Measurements from ENCODE around the gene GPR146.

DNA sequence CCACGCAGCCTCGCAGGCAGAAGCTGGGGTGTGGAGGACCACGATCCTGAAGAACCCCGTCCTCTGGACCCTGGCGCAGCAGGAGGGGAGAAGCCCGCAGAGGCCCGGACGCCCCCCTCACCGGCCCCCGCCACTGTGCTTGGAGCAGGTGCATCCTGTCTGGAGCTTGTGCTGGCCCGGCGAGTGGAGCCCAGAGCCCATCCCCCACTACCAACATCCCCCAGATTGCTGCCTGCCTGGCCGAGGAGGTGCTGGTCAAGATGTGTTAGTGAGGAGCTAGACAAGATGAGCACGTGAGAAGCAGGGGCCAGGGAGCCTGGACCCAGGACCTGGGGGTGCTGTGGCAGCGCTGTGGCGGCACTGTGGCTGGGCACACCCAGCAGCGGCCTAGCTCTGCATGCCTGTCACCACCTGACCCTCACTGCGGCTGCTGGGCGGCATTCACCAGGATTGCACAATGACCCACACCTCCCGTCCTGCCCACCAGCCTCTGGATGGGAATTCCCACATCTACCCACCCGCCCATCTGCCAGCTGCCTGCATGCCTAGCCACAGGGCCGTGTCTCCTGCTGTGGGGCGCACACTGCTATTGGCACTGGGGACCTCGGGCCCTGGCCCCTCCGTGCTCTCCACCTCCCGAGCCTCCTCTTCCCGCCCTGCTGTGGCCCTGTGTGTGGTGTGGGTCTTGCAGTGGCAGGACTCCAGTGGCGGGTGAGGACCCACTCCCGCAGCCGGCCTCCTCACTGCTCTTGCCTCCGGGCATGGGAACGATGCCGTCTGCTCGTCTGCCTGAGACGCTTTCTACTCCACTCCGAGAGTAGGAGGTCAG is 11.8 kb downstream of the GPR146 start:
- TF ChIP-seq EZH2 (IDR thresholded peaks at IDR 0.05) (no peak), POLR2AphosphoS5 (IDR thresholded peaks at IDR 0.05; ENCODE audit: borderline replicate concordance, low read depth, low read length) (no peak), FOXP2 (optimal IDR thresholded peaks at IDR 0.05; ENCODE audit: control extremely low read depth, extremely low read length, insufficient read depth) (no peak)
